Activated naive CD8-positive, alpha-beta T cell treated with anti-CD3 and anti-CD28 coated beads for 36 hours (primary cell): ENCODE data around the gene NOS1. TPM values are rescaled to one million over a fixed set of nuclear protein-coding genes. Genes with fewer than 3 reads are reported as not detected.
A peak's percentile ranks its signal among the peaks of the same experiment; 100 is the strongest.
"Not testable (repeated sequence)": the region's sequence is repeated elsewhere in the genome, so short reads cannot be mapped to it uniquely, and the experiment has no call there.

Source experiments
- DNase-seq: peaks from one replicate; pipeline ENCODE4 v3.0.0; 2021
- H3K27ac Mint-ChIP-seq: one replicate; pipeline ENCODE4 v1.8.0; 2022; ENCODE audit warnings: mild to moderate bottlenecking, moderate library complexity, mixed read lengths
- H3K27me3 Mint-ChIP-seq: one replicate; pipeline ENCODE4 v1.8.0; 2022; ENCODE audit warnings: mild to moderate bottlenecking, mixed read lengths
- H3K36me3 Mint-ChIP-seq: one replicate; pipeline ENCODE4 v1.8.0; 2021; ENCODE audit warnings: mild to moderate bottlenecking, mixed read lengths
- H3K4me1 Mint-ChIP-seq: one replicate; pipeline ENCODE4 v1.8.0; 2021; ENCODE audit warnings: mixed read lengths
- H3K4me3 Mint-ChIP-seq: one replicate; pipeline ENCODE4 v1.8.0; 2022; ENCODE audit warnings: mild to moderate bottlenecking, moderate library complexity, mixed read lengths
- H3K9me3 Mint-ChIP-seq: one replicate; pipeline ENCODE4 v1.8.0; 2022; ENCODE audit warnings: mixed read lengths
- total RNA-seq, 2 experiments: library from RNA; stranded (reverse); gene quantifications; one replicate each; pipeline ENCODE4 v1.2.3, GENCODE V29; 2021

Gene NOS1
- total RNA-seq, 2 experiments from 2014 or later = not detected

DNA sequence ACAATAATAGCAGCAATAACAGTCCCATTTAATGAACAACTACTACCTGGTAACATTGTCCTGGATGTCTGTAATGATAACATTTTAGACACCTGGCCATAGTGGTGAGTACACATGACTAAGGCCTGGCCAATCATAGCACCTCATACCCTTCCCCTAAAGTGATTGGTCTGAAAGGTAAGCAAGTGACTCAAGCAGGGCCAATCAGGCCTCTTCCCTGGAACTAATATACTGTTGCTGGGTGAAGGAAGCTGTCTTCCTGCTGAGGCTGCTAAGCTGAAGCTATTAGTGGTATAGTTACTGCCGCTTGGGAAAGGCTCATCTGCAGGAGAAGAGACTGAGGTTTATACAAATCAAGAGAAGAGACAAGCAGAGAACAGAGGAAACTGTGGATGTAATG lies 18.7 kb upstream of the NOS1 start:
- Mint-ChIP-seq H3K27me3 (peaks cover 3% of the 10 kb centered on the region), H3K9me3 (peaks cover 2% of the 10 kb centered on the region), H3K27ac (no peak overlapping the region), H3K4me1 (no peaks in the 10 kb centered on the region), H3K36me3 (no peaks in the 10 kb centered on the region), H3K4me3 (no peak overlapping the region)
- DNase-seq = no peak

DNA sequence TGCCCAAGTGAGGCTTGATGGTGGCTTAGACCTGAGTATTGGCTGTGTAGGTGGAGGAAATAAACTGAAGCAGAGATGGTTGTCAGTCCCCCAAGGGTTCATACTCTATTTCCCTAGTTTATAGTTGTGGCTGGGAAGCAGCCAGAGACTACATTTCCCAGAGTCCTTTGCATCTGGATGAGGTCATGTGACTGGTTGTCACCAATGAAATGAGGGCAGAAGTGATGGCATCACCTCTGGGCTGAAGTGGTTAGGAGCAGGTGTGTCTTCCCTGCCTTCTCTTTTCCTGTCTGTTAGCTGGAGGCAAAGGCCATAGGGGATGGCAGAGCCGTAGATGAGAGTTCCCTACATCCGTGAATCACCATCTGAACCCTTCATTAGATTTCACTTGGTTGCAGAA lies 16.3 kb upstream of the NOS1 start:
- H3K4me3 Mint-ChIP-seq = no peak overlapping the region
- H3K27me3 Mint-ChIP-seq = no peaks in the 10 kb centered on the region

DNA sequence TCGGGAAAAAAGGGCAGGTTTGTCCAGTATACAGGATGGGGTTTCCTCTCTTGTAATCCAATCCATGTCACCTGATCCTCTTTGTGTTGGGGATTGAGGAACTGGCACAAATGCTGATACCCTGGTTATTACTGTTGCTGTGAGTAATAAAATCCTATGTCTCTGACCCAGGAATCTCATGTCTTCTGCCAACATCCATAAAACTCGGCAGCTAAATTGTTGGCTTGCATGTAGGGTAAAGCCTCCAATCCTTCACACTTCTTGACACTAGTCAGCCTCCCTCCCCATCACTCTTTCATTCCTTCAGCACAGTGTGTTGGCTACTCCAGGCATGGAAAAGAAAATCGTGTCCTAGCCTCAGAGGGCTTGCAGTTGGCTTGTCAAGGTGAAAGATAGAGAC lies 9.2 kb upstream of the NOS1 start:
- Mint-ChIP-seq H3K36me3 (no peaks in the 10 kb centered on the region), H3K27ac (no peak overlapping the region), H3K27me3 (peaks cover 9% of the 10 kb centered on the region), H3K4me1 (no peaks in the 10 kb centered on the region), H3K4me3 (no peak overlapping the region), H3K9me3 (peaks cover 4% of the 10 kb centered on the region)
- no peak for DNase-seq

More for the DNA sequence above, 16.3 kb upstream of the NOS1 start:
- Mint-ChIP-seq H3K4me1 (no peaks in the 10 kb centered on the region), H3K27ac (no peak overlapping the region), H3K9me3 (peaks cover 4% of the 10 kb centered on the region), H3K36me3 (no peaks in the 10 kb centered on the region)
- no peak for DNase-seq

DNA sequence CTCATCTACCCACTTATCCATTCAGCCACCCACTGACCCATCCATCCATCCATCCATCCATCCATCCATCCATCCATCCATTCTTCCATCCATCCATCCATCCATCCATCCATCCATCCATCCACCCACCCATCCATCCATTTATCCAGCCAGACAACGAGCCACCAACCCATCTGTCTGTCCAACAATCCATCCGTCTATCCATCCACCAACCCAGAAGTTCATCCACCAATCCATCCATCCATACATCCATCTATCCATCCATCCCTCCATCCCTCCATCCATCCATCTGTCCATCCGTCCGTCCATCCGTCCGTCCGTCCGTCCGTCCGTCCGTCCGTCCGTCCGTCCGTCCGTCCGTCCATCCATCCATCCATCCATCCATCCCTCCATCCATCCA lies 8.6 kb upstream of the NOS1 start:
- not testable (repeated sequence) for H3K36me3 Mint-ChIP-seq, H3K4me3 Mint-ChIP-seq, H3K4me1 Mint-ChIP-seq

DNA sequence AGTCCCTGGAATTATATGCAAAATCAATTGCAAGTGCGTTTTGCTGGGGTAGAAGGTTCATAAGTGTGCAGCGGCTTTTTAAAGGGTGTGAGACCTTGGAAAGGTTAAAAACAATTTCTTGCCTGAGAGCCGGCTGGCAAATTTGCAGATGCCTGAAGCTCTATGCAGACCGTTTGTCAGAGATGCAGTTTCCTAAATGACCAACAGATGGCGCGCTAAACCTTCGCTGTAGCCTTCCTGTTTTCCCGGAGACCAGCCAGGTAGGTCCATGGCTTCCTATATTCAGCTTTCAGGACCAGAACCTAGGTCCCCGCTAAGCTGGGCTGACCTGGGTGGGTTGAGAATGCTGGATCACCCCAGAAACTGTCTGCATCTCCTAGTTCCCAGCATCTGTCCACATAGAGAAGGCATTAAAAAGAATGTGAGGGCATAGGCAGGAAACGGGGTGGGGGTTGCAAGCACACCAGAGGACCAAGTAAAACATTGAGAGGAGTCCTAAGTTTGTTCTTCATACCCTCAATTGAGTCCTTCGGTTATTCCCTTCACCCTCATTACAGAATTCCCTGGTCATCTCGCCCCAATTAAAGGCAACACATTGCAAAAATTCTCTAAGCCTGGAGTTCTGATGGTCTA lies 5.7 kb upstream of the NOS1 start:
- Mint-ChIP-seq H3K27me3 (peaks cover 34% of the 10 kb centered on the region), H3K36me3 (no peaks in the 10 kb centered on the region), H3K4me3 (no peak overlapping the region), H3K4me1 (no peaks in the 10 kb centered on the region), H3K9me3 (no peaks in the 10 kb centered on the region), H3K27ac (no peak overlapping the region)
- peak; percentile 34 for DNase-seq

More for the DNA sequence above, 8.6 kb upstream of the NOS1 start:
- not testable (repeated sequence) for DNase-seq, H3K9me3 Mint-ChIP-seq, H3K27ac Mint-ChIP-seq
- peaks cover 14% of the 10 kb centered on the region for H3K27me3 Mint-ChIP-seq

DNA sequence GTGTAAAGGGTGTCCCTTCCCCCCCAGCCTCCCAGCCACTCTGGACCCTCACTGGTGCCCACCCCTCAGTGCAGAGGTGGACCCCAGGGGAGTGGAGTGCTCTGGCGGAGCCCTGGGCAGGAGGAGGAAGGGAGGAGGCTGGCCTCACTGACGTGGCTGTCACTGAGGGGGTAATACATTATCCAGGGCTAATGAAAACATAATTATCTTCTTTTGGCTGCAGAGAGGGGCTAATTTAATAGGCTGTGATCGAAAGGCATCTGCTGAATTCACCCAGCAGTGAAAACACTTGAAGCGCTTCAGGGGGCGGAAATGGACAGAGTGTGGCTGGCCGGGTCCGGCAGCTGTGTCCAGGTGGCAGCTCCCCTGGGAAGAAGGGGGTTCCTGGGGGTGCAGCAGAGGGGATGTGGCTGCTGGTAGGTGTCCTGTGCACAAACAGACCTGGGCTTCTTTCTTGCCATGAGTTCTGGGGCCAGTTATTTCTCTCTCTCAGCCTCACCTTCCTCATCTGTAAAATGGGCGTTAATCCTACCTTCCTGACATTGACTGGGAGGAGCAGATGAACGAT lies 3.7 kb upstream of the NOS1 start:
- no peak for DNase-seq
- H3K36me3 Mint-ChIP-seq = no peaks in the 10 kb centered on the region
- H3K4me1 Mint-ChIP-seq = no peaks in the 10 kb centered on the region
- H3K27me3 Mint-ChIP-seq = peaks cover 43% of the 10 kb centered on the region
- no peak overlapping the region for H3K4me3 Mint-ChIP-seq
- H3K27ac Mint-ChIP-seq = no peak overlapping the region
- no peaks in the 10 kb centered on the region for H3K9me3 Mint-ChIP-seq

DNA sequence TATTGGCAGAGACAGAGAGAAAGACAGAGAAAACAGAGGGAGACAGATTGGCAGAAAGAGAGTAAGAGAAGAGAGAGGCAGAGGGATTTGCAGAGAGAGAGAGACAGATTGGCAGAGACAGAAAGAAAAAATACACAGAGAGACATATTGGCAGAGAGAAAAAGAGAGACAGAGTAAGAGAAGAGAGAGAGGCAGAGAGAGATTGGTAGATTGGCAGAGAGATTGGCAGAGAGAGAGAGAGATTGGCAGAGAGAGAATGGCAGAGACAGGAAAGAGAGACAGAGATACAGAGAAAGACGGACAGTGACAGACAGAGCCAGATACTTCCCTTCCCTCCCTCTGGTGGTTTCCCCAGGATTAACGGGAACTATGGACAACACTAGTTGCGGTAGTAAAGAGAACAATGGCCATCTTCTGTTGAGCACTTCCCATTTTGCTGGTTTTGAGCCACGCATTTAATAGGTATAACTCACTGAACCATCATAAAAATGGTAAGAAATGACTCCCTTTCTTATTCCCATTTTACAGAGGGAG lies 2.6 kb upstream of the NOS1 start:
- no peaks in the 10 kb centered on the region for H3K4me1 Mint-ChIP-seq
- no peaks in the 10 kb centered on the region for H3K9me3 Mint-ChIP-seq
- DNase-seq = no peak
- no peak overlapping the region for H3K27ac Mint-ChIP-seq
- no peak overlapping the region for H3K4me3 Mint-ChIP-seq
- peaks cover 47% of the 10 kb centered on the region for H3K27me3 Mint-ChIP-seq
- no peaks in the 10 kb centered on the region for H3K36me3 Mint-ChIP-seq

DNA sequence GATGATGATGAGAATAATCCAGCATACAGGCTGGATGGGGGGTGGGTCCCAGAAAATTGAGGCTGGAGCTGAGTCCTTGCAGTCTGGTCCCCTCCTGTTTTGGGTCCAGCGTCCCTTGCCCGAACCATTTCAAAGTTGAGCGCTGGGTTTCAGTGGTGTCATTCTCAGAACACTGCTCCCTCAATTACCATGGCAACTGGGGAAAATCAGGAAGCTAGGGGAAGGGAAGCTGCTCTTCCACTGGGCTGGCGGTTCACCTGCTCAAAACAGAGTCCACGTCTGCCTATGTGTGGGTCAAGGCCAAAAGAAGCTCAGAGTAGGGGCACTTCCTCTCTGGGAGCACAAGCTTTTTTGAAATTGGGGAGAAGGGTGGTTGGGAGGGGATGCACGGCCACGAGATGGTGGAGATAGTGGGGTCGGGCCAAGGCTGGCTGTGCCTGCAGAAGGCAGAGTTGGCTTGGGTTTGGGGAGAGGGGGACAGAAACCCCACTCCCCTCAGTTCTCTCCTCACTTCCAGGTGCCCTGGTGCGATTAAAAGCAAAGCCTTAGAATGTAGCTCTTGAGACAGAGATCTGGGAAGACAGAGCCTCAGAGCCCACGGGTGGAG lies 1.7 kb upstream of the NOS1 start:
- Mint-ChIP-seq H3K27ac (no peak overlapping the region), H3K4me3 (no peak overlapping the region), H3K36me3 (no peaks in the 10 kb centered on the region), H3K4me1 (no peaks in the 10 kb centered on the region), H3K27me3 (peaks cover 51% of the 10 kb centered on the region), H3K9me3 (no peaks in the 10 kb centered on the region)
- DNase-seq = no peak

DNA sequence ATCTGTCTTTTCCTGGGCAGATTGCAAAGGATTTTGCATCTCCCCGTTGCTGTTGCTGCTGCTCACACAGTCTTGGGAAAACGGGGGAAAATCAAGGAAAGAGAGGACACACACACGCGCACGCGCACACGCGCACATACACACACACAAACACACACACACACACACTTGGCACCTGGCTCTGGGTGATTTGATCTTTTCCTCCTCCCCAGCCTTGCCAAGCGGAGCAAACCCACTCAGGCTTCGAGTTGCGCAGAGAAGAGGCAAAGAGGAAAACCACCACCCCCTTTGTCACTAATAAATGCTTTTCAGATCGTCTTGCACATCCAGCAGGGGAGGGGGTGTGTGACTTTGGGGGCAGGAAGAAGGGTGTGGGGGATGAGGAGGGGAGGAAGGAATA lies 965 bp upstream of the NOS1 start:
- H3K36me3 Mint-ChIP-seq = no peaks in the 10 kb centered on the region
- no peak for DNase-seq
- no peaks in the 10 kb centered on the region for H3K9me3 Mint-ChIP-seq
- H3K4me1 Mint-ChIP-seq = no peaks in the 10 kb centered on the region
- H3K27ac Mint-ChIP-seq = no peak overlapping the region
- H3K4me3 Mint-ChIP-seq = no peak overlapping the region
- peaks cover 51% of the 10 kb centered on the region for H3K27me3 Mint-ChIP-seq

DNA sequence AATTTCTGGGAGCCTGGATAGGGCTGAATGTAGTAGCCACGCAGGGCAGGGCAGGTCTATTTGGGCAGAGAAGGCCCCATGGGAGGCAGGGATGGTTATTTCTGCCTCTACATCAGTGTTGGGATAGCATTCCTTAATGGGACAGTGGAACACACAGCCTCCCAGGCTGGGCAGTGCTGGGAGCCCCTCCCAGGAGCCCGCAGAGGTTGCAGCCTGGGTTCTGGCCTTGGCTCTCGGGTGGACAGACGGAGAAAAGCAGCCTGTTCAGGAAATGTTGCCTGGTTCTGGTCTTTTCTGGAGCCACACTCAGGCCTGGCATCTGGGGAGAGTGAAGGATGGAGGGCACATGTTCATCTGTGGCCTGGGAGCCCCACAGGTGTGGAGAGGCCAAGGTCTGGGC lies 479 bp upstream of the NOS1 start:
- H3K4me1 Mint-ChIP-seq = no peaks in the 10 kb centered on the region
- no peak for DNase-seq
- H3K27ac Mint-ChIP-seq = no peak overlapping the region
- H3K36me3 Mint-ChIP-seq = no peaks in the 10 kb centered on the region
- peaks cover 51% of the 10 kb centered on the region for H3K27me3 Mint-ChIP-seq
- no peak overlapping the region for H3K4me3 Mint-ChIP-seq
- no peaks in the 10 kb centered on the region for H3K9me3 Mint-ChIP-seq

DNA sequence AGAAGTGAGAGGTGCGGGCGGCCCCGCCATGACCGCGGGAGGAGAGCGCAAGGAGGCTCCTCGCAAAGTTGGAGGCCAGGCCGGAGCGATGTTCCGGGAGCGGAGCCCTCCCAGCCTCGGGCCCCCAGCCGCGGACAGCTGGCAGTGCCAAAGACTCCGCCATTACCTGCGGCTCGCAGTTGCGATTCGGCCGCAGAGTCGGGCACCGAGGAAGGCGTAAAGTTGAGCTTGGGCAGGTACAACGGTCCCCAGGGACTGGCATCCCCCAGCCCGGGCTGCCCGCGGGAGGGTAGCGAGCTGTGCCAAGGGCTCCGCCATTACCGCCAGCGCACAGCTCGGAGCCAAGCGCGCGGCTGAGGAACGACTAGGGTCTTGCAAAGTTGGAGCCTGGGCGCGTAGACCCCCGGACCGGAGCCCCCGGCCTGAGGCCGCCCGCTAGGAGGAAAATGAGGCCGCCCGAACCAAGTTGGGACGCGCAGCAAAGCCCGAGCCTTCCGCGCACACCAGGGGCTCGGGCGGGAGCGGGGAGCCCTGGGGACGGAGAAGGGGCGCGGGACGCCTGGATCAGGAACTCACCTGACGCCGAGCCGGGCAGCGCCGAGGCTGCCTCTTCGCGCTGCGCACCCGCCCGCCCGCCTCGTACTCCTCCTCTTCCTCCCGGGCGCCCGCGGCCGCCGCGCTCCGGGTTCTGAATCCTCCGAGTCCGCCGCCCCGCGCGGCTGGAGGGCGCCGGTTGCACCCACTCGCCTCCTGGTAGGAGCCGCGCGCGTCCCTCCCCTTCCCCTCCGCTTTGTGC lies 677 bp downstream of the NOS1 start:
- Mint-ChIP-seq H3K27ac (no peak overlapping the region), H3K27me3 (peaks cover 44% of the 10 kb centered on the region), H3K4me3 (no peak overlapping the region), H3K9me3 (no peaks in the 10 kb centered on the region), H3K36me3 (no peaks in the 10 kb centered on the region), H3K4me1 (no peaks in the 10 kb centered on the region)
- no peak for DNase-seq

DNA sequence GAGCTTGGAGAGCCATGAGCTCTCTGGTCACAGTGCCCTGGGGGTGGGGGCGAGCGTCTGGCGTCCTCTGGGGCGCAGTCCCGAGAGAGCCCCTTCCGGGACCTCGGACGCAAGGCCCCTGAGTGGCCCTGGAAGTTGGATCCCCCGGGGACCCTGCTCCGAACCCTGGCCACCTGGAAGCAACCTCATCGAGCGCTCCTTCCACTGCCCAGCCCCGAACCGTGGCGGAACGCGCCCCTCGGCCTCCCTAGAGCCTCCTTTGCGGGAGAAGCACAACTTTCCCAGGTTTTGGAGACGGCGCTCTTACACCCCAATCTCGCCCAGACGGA lies 1.2 kb downstream of the NOS1 start:
- no peak for DNase-seq
- Mint-ChIP-seq H3K36me3 (no peaks in the 10 kb centered on the region), H3K27ac (no peak overlapping the region), H3K4me1 (no peaks in the 10 kb centered on the region), H3K27me3 (peaks cover 40% of the 10 kb centered on the region), H3K9me3 (no peaks in the 10 kb centered on the region), H3K4me3 (no peak overlapping the region)

DNA sequence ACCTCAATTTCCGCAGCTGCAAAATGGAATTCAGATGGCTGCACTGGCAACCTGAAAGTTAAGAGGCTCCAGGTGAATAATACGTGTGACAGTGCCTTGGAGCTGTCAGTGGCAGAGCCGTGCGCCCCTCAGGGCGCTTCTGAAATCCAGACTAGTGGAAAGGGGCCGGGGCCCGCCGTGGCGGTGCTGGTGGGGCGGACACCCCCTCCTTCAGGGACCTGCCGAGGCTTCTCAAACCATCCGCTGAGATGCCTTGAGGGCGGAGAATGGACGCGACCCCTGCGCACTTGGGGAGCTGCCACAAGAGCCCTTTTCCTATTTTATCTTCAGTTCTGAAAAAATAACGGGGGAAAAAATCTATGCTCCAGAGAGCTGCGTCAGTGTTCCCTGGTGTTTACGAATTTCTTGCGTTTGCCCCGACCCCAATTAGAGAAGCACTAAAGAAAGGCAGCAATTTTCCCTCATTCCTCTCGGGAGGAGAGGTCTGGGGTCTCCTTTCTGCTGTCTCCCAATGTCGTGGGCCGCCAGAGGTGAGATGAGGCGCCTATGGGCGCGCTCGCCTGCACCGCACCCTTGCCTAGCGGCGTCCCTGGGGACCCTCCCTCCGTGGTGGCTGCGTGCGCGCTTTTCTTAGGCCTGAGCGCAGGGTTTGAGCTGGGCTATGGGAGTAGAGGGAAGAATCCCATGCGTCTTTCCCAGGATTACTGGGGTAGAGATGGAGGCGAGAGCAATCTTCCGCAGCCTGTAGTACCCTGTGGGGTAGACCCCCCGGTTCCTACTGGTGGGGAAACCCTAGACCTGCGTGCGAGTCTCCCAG lies 2.2 kb downstream of the NOS1 start:
- no peak overlapping the region for H3K27ac Mint-ChIP-seq
- H3K27me3 Mint-ChIP-seq = peaks cover 36% of the 10 kb centered on the region
- H3K9me3 Mint-ChIP-seq = no peaks in the 10 kb centered on the region
- no peak for DNase-seq
- no peaks in the 10 kb centered on the region for H3K36me3 Mint-ChIP-seq
- H3K4me1 Mint-ChIP-seq = no peaks in the 10 kb centered on the region
- H3K4me3 Mint-ChIP-seq = no peak overlapping the region

DNA sequence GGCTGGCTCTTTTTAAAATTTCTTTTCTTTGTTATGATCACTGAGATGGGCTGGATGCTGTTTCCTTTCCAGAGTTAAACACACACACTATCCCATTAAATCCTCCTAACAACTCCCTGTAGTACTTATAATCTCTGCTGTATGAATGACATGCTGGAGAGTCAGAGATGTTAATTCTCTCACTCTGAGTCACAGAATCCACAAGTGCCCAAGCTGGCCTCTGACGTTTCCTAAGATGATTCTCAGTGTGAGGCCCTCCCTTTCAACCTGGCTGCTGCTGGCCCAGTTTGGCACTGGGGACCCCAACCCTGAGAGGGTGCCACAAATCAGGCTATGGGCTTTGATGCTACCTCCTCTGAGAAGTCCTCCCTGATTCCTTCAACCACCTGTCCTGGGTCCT lies 5.4 kb downstream of the NOS1 start:
- Mint-ChIP-seq H3K27me3 (peaks cover 13% of the 10 kb centered on the region), H3K36me3 (no peaks in the 10 kb centered on the region), H3K4me1 (no peaks in the 10 kb centered on the region), H3K4me3 (no peak overlapping the region), H3K9me3 (no peaks in the 10 kb centered on the region), H3K27ac (no peak overlapping the region)
- DNase-seq = no peak

DNA sequence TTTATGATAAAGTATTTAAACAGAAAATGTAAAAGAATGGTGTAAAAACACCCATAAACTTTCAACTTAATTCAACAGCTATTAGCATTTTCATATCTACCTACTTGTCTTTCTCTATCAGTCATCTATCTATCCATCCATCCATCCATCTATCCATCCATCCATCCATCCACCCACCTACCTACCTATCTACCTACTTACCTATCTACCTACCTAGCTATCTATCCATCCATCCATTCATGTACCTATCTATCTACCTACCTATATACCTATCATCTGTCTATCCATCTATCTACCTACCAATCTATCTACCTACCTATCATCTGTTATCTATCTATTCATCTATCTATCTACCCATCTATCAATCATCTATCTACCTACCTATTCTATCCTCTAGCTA lies 8.5 kb downstream of the NOS1 start:
- Mint-ChIP-seq H3K9me3 (peaks cover 1% of the 10 kb centered on the region), H3K27me3 (no peaks in the 10 kb centered on the region), H3K27ac (no peak overlapping the region), H3K4me3 (no peak overlapping the region), H3K36me3 (no peaks in the 10 kb centered on the region), H3K4me1 (no peaks in the 10 kb centered on the region)
- DNase-seq = no peak
